DND-41 (cell line): ENCODE results near the gene FLNB.

Source experiments
- ATAC-seq: fragments of 200-7000 bp; cut with Tn5 transposase; 3 replicates; pipeline ENCODE4 v1.9.1; 2021; ENCODE audit warnings: low read depth; ENCODE audit not compliant: insufficient read depth
- DNase-seq: peaks from one replicate; pipeline ENCODE4 v3.0.0-alpha.2; 2020
- H2AFZ ChIP-seq: 2 replicates; pipeline ENCODE4 v1.6.0; 2012; ENCODE audit warnings: low read depth, low read length
- H3K27ac ChIP-seq: 2 replicates; pipeline ENCODE4 v1.5.1; 2012; ENCODE audit warnings: low read length, inconsistent platforms
- H3K27me3 ChIP-seq: fragments of 200-600 bp; sonication (generic); 2 replicates; pipeline ENCODE4 v1.6.0; 2012; ENCODE audit warnings: low read length, mild to moderate bottlenecking, inconsistent platforms; ENCODE audit not compliant: insufficient read depth, poor library complexity
- H3K36me3 ChIP-seq: 2 replicates; pipeline ENCODE4 v1.5.1; 2012; ENCODE audit warnings: low read length, inconsistent platforms; ENCODE audit not compliant: insufficient read depth
- H3K4me1 ChIP-seq: 2 replicates; pipeline ENCODE4 v1.5.1; 2012; ENCODE audit warnings: mild to moderate bottlenecking, low read length; ENCODE audit not compliant: insufficient read depth
- H3K4me2 ChIP-seq: 2 replicates; pipeline ENCODE4 v1.6.0; 2012; ENCODE audit warnings: mild to moderate bottlenecking, moderate library complexity, low read length, inconsistent platforms; ENCODE audit not compliant: insufficient read depth
- H3K4me3 ChIP-seq, 2 experiments: fragments of 200-600 bp in 1 of 2; shearing (Covaris generic) in 1 of 2; 2 replicates each; pipeline ENCODE4 v1.5.1; 2012 to 2016; ENCODE audit warnings: inconsistent platforms in 2 of 2, low read length in 2 of 2, mild to moderate bottlenecking in 2 of 2, low read depth in 1 of 2, moderate library complexity in 1 of 2
- H3K79me2 ChIP-seq: 2 replicates; pipeline ENCODE4 v1.6.0; 2012; ENCODE audit warnings: low read length, inconsistent platforms; ENCODE audit not compliant: insufficient read depth
- H3K9ac ChIP-seq: 2 replicates; pipeline ENCODE4 v1.6.0; 2012; ENCODE audit warnings: low read depth, mild to moderate bottlenecking, inconsistent platforms, low read length, moderate library complexity
- H3K9me3 ChIP-seq: 2 replicates; pipeline ENCODE4 v1.5.1; 2012; ENCODE audit warnings: low read length, moderate library complexity, mild to moderate bottlenecking, inconsistent platforms; ENCODE audit not compliant: insufficient read depth, severe bottlenecking
- H4K20me1 ChIP-seq: 2 replicates; pipeline ENCODE4 v1.6.0; 2012; ENCODE audit warnings: low read length; ENCODE audit not compliant: insufficient read depth
- CTCF ChIP-seq: IDR thresholded peaks from 2 replicates; pipeline ENCODE4 v1.5.1; 2012; ENCODE audit warnings: borderline replicate concordance, low read length, moderate library complexity, mild to moderate bottlenecking; ENCODE audit not compliant: poor library complexity, severe bottlenecking; ENCODE audit errors: extremely low read depth
- EZH2 ChIP-seq: IDR thresholded peaks from 3 replicates; pipeline ENCODE4 v1.6.1; 2012; ENCODE audit warnings: borderline replicate concordance, low read depth, mild to moderate bottlenecking, moderate library complexity, low read length, inconsistent platforms; ENCODE audit not compliant: severe bottlenecking

The FLNB gene

GRCh38 chr3:58018892-58019742, 10.9 kb downstream of the FLNB start:
- Histone ChIP-seq H3K36me3 (peaks cover 6% of the 10 kb centered on the region; the same call in 1 of the 2 replicates), H3K79me2 (peaks cover 96% of the 10 kb centered on the region), H3K4me3 (no peak overlapping the region), H3K27me3 (no peaks in the 10 kb centered on the region), H3K9ac (no peak overlapping the region), H3K9me3 (no peaks in the 10 kb centered on the region), H2AFZ (no peak overlapping the region), H3K4me1 (peaks cover 22% of the 10 kb centered on the region), H3K4me2 (no peak overlapping the region), H4K20me1 (peaks cover 55% of the 10 kb centered on the region), H3K27ac (no peak overlapping the region)
- no peak for ATAC-seq
- no peak for DNase-seq
- no peak for TF ChIP-seq EZH2

DNA sequence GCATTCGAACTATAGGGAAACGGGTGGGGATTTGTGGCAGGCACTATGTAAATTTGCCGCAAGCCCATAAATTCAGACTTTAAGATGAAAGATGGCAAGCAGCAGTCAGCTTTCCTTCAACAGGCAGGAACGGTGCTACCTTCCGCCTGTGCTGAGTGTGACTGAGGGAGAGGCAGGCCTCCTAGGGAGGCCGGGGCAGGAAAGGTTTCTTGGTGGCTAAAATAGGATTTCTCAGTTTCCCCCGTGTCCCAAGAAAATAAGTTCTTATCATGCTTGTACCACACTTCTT, 12.5 kb downstream of the FLNB start:
- ATAC-seq (no peak), DNase-seq (no peak)
- TF ChIP-seq CTCF, result no peak
- TF ChIP-seq EZH2, result no peak
- Histone ChIP-seq H3K27me3 (no peaks in the 10 kb centered on the region), H4K20me1 (peaks cover 57% of the 10 kb centered on the region), H3K4me3 (no peak overlapping the region), H2AFZ (no peak overlapping the region), H3K9me3 (no peaks in the 10 kb centered on the region), H3K27ac (peak overlapping the region; percentile 47), H3K4me2 (no peak overlapping the region), H3K4me1 (peaks cover 25% of the 10 kb centered on the region), H3K9ac (no peak overlapping the region), H3K36me3 (0 out of 2 replicates have a peak, but pooled peaks cover under 1% of the 10 kb centered on the region), H3K79me2 (peaks cover 96% of the 10 kb centered on the region)

- peaks cover 58% of the 10 kb centered on the region for H4K20me1 ChIP-seq
- no peaks in the 10 kb centered on the region for H3K27me3 ChIP-seq
- H2AFZ ChIP-seq, result no peak overlapping the region
- no peak overlapping the region for H3K4me3 ChIP-seq
- no peak overlapping the region for H3K4me2 ChIP-seq
- peaks cover 30% of the 10 kb centered on the region for H3K4me1 ChIP-seq
- no peaks in the 10 kb centered on the region for H3K36me3 ChIP-seq
- DNase-seq (no peak), ATAC-seq (0 out of 3 replicates have a peak, but pooled peaks have one; percentile 26)
- TF ChIP-seq EZH2 (no peak), CTCF (no peak)
- no peaks in the 10 kb centered on the region for H3K9me3 ChIP-seq
- H3K9ac ChIP-seq, result no peak overlapping the region
- H3K27ac ChIP-seq, result peak overlapping the region; percentile 47
- H3K79me2 ChIP-seq, result peaks cover 96% of the 10 kb centered on the region
Observed at GRCh38 chr3:58021072-58021959, 13.1 kb downstream of the FLNB start.

- H3K27me3 ChIP-seq, result no peaks in the 10 kb centered on the region
- ATAC-seq (no peak), DNase-seq (no peak)
- H4K20me1 ChIP-seq, result peaks cover 65% of the 10 kb centered on the region
- no peak for TF ChIP-seq CTCF
- no peak for TF ChIP-seq EZH2
- no peak overlapping the region for H3K9ac ChIP-seq
- H3K79me2 ChIP-seq, result peaks cover 96% of the 10 kb centered on the region
- no peaks in the 10 kb centered on the region for H3K9me3 ChIP-seq
- H3K36me3 ChIP-seq, result no peaks in the 10 kb centered on the region
- no peak overlapping the region for H3K4me3 ChIP-seq
- peaks cover 30% of the 10 kb centered on the region for H3K4me1 ChIP-seq
- H3K4me2 ChIP-seq, result no peak overlapping the region
- no peak overlapping the region for H3K27ac ChIP-seq
- no peak overlapping the region for H2AFZ ChIP-seq
Observed at GRCh38 chr3:58021962-58022361, 13.7 kb downstream of the FLNB start.
